Thyroid gland (tissue), 4 donors: ENCODE results near the gene EME1.

ENCODE experiments used
- POLR2A ChIP-seq, 2 donors: fragments of 450-650 bp; IDR thresholded peaks; one replicate each; pipeline ENCODE4 v1.6.1; 2017; ENCODE audit warnings: antibody characterized with exemption in 2 of 2, mild to moderate bottlenecking in 2 of 2, moderate library complexity in 1 of 2
- TF ChIP-seq, protein P1 (sequence below), 6 experiments: fragments of 200-600 bp in 3 of 6; fragments of 450-650 bp in 3 of 6; sonication (generic) in 3 of 6; IDR thresholded peaks; one replicate each; pipeline ENCODE4 v1.5.1; 2016 to 2019; ENCODE audit warnings: antibody characterized with exemption in 6 of 6, mild to moderate bottlenecking in 2 of 6, inconsistent platforms in 1 of 6, moderate library complexity in 1 of 6

DNA sequence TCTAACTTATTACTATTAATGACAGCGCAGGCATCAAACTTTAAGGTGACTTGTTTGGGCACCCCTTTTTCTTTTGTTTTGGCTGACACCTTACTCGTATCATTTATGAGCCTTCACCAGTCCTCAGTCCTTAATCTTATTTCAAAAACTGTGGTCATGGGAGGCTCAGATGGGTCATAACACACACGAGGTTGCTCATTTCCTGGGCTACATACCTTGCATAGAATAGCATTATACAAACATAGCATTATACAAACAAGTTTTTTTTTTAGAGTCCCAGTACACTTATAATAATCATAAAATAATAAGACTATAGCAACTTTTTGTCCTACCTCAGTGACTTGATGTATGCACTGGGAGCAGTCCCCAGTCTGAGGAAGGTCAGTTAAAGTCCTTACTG, 41.8 kb downstream of the EME1 start:
- TF ChIP-seq, protein P1, sequence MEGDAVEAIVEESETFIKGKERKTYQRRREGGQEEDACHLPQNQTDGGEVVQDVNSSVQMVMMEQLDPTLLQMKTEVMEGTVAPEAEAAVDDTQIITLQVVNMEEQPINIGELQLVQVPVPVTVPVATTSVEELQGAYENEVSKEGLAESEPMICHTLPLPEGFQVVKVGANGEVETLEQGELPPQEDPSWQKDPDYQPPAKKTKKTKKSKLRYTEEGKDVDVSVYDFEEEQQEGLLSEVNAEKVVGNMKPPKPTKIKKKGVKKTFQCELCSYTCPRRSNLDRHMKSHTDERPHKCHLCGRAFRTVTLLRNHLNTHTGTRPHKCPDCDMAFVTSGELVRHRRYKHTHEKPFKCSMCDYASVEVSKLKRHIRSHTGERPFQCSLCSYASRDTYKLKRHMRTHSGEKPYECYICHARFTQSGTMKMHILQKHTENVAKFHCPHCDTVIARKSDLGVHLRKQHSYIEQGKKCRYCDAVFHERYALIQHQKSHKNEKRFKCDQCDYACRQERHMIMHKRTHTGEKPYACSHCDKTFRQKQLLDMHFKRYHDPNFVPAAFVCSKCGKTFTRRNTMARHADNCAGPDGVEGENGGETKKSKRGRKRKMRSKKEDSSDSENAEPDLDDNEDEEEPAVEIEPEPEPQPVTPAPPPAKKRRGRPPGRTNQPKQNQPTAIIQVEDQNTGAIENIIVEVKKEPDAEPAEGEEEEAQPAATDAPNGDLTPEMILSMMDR (IDR thresholded peaks at IDR 0.05): no peak
- TF ChIP-seq POLR2A (IDR thresholded peaks at IDR 0.05): no peak
